ENCODE results near the gene RABGGTA.

- TF ChIP-seq, protein P1, sequence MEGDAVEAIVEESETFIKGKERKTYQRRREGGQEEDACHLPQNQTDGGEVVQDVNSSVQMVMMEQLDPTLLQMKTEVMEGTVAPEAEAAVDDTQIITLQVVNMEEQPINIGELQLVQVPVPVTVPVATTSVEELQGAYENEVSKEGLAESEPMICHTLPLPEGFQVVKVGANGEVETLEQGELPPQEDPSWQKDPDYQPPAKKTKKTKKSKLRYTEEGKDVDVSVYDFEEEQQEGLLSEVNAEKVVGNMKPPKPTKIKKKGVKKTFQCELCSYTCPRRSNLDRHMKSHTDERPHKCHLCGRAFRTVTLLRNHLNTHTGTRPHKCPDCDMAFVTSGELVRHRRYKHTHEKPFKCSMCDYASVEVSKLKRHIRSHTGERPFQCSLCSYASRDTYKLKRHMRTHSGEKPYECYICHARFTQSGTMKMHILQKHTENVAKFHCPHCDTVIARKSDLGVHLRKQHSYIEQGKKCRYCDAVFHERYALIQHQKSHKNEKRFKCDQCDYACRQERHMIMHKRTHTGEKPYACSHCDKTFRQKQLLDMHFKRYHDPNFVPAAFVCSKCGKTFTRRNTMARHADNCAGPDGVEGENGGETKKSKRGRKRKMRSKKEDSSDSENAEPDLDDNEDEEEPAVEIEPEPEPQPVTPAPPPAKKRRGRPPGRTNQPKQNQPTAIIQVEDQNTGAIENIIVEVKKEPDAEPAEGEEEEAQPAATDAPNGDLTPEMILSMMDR (conservative IDR thresholded peaks at IDR 0.05; ENCODE audit: low read depth in 2 of 2): no peak
- TF ChIP-seq JUNB (IDR thresholded peaks at IDR 0.05; ENCODE audit: unreplicated experiment) (no peak), POLR2AphosphoS5 (IDR thresholded peaks at IDR 0.05; ENCODE audit: low read depth) (no peak), EZH2 (IDR thresholded peaks at IDR 0.05; ENCODE audit: low read depth, unreplicated experiment) (no peak), CREB1 (CRISPR knock-in tag; IDR thresholded peaks at IDR 0.05; ENCODE audit: low read depth) (no peak), NANOG (IDR thresholded peaks at IDR 0.05; ENCODE audit: borderline replicate concordance) (no peak), ETS1 (IDR thresholded peaks at IDR 0.05) (no peak), REST (IDR thresholded peaks at IDR 0.05; ENCODE audit: unreplicated experiment) (no peak), ZNF331 (CRISPR knock-in tag; IDR thresholded peaks at IDR 0.05; ENCODE audit: low read depth) (no peak), EZH2phosphoT487 (IDR thresholded peaks at IDR 0.05; ENCODE audit: unreplicated experiment) (no peak)
These were observed 46.8 kb downstream of the RABGGTA start for GRCh38 chr14:24224618-24225071.

All from GM23338 (cell line).